ENCODE measurements around the gene TRIM66.

The TRIM66 gene

GRCh38 chr11:8605971-8606563, 76.4 kb downstream of the TRIM66 start:
- DNase-seq: no peak

GRCh38 chr11:8604078-8604723, 78.3 kb downstream of the TRIM66 start:
- DNase-seq: peak; percentile 78 to 93 (median 80)

- DNase-seq: no peak
Measured at GRCh38 chr11:8603696-8604077, 78.8 kb downstream of the TRIM66 start.

GRCh38 chr11:8601376-8602133, 80.9 kb downstream of the TRIM66 start:
- DNase-seq: peak; percentile 12 to 37 (median 28)

- DNase-seq: peak in 2 of 4 experiments; percentile 25 to 55
Measured at GRCh38 chr11:8598506-8598905, 84.0 kb downstream of the TRIM66 start.

- peak in 3 of 4 experiments; percentile 58 to 86 (median 60) for DNase-seq
Measured at GRCh38 chr11:8597182-8597581, 85.3 kb downstream of the TRIM66 start.

GRCh38 chr11:8596504-8597046, 85.9 kb downstream of the TRIM66 start:
- no peak for DNase-seq

- DNase-seq: peak in 1 of 4 experiments; percentile 25
Measured at GRCh38 chr11:8593935-8594909, 88.2 kb downstream of the TRIM66 start, which contains the start of gene STK33. STK33 (minus strand) TSS chr11:8594228; CDS start chr11:8474905, 119,323 bp downstream.

- DNase-seq: no peak
Measured at GRCh38 chr11:8593455-8593854, 89.0 kb downstream of the TRIM66 start.

GRCh38 chr11:8587915-8588314, 94.5 kb downstream of the TRIM66 start:
- no peak for DNase-seq

GRCh38 chr11:8586805-8587204, 95.7 kb downstream of the TRIM66 start:
- peak; percentile 21 to 49 (median 41) for DNase-seq

GRCh38 chr11:8586184-8586583, 96.3 kb downstream of the TRIM66 start:
- peak; percentile 27 to 70 (median 61) for DNase-seq

GRCh38 chr11:8584511-8584910, 98.0 kb downstream of the TRIM66 start:
- DNase-seq: no peak

GRCh38 chr11:8584082-8584481, 98.4 kb downstream of the TRIM66 start:
- DNase-seq: no peak

- no peak for DNase-seq
Measured at GRCh38 chr11:8581300-8581699, 101.2 kb downstream of the TRIM66 start.

GRCh38 chr11:8577791-8578581, 104.5 kb downstream of the TRIM66 start:
- DNase-seq: peak in 2 of 4 experiments; percentile 23

- DNase-seq: no peak
Measured at GRCh38 chr11:8574798-8575197, 107.7 kb downstream of the TRIM66 start.

GRCh38 chr11:8573777-8574176, 108.7 kb downstream of the TRIM66 start:
- no peak for DNase-seq

- no peak for DNase-seq
Measured at GRCh38 chr11:8567602-8568198, 114.8 kb downstream of the TRIM66 start.

GRCh38 chr11:8566613-8567210, 115.8 kb downstream of the TRIM66 start:
- peak; percentile 4 to 79 (median 54) for DNase-seq
